K562 (cell line): ENCODE results near the gene TRMT44. TPM values are rescaled to one million over a fixed set of nuclear protein-coding genes. Genes with fewer than 3 reads are reported as not detected.
A peak's percentile ranks its signal among the peaks of the same experiment; 100 is the strongest.

ENCODE experiments used
- ATAC-seq: fragments of 200-7000 bp; cut with Tn5 transposase; 3 replicates; pipeline ENCODE4 v1.9.1; 2020; ENCODE audit warnings: moderate library complexity
- BruUV-seq: library from RNA; stranded (reverse); fragments of 400-500 nt; replicated peaks from 2 replicates; lab custom pipeline; 2021; lab: Mats Ljungman, UMichigan
- CTCF ChIA-PET: fragments of 300-600 bp; formaldehyde crosslinking; extraction: SDS; loops from one replicate; lab custom pipeline; 2021; ENCODE audit warnings: low intra/inter-chr PET ratio; lab: Yijun Ruan, JAX
- POLR2A ChIA-PET: fragments of 300-600, 350-650 bp; sonication (Branson Sonifier 250); formaldehyde crosslinking; extraction: SDS; loops from one replicate; lab custom pipeline; 2021; ENCODE audit warnings: antibody characterized with exemption, inconsistent platforms; lab: Yijun Ruan, JAX
- DNase-seq, 4 experiments: peaks; one replicate each; pipeline versions ENCODE4 v3.0.0 to v3.0.0-alpha.2; 2011 to 2018; ENCODE audit warnings: low spot score in 3 of 4, mixed read lengths in 3 of 4; ENCODE audit errors: extremely low read depth in 1 of 4
- FAIRE-seq: peaks from 2 replicates; lab custom pipeline; 2011; peaks lifted over from hg19 to GRCh38; lab: Jason Lieb, UNC
- H2AFZ ChIP-seq: 2 replicates; pipeline ENCODE4 v1.6.0; 2011; ENCODE audit warnings: low read depth, low read length, control low read depth, inconsistent platforms
- H3K27ac ChIP-seq: fragments of 200-600 bp; 3 replicates; pipeline ENCODE4 v1.8.0; 2011; ENCODE audit warnings: low read depth, mild to moderate bottlenecking, control low read depth, inconsistent platforms, low read length, moderate library complexity, mixed read lengths; ENCODE audit errors: extremely low read depth
- H3K27me3 ChIP-seq, 2 experiments: fragments of 300-600 bp in 1 of 2; 2 replicates in 1 of 2; 3 replicates in 1 of 2; pipeline versions ENCODE4 v1.6.0 to v1.8.0; 2011; ENCODE audit warnings: inconsistent platforms in 2 of 2, low read length in 2 of 2, mild to moderate bottlenecking in 1 of 2, mixed read lengths in 1 of 2, moderate library complexity in 1 of 2; ENCODE audit not compliant: control insufficient read depth in 2 of 2, insufficient read depth in 2 of 2
- H3K36me3 ChIP-seq: fragments of 300-600 bp; 3 replicates; pipeline ENCODE4 v1.8.0; 2011; ENCODE audit warnings: mild to moderate bottlenecking, low read length, inconsistent platforms; ENCODE audit not compliant: control insufficient read depth, insufficient read depth
- H3K4me1 ChIP-seq, 2 experiments: fragments of 200-600 bp in 1 of 2; replicated peaks in 1 of 2; 2 replicates in 1 of 2; 3 replicates in 1 of 2; pipeline versions ENCODE4 v1.5.1 to v1.8.0; 2011; ENCODE audit warnings: inconsistent platforms in 2 of 2, low read length in 2 of 2, mild to moderate bottlenecking in 1 of 2, mixed read lengths in 1 of 2, moderate library complexity in 1 of 2; ENCODE audit not compliant: control insufficient read depth in 2 of 2, insufficient read depth in 2 of 2
- H3K4me2 ChIP-seq: 2 replicates; pipeline ENCODE4 v1.6.1; 2011; ENCODE audit warnings: low read length, control low read depth, inconsistent platforms, mixed read lengths; ENCODE audit not compliant: insufficient read depth
- H3K4me3 ChIP-seq: fragments of 200-600 bp; sonication (generic), shearing (Covaris generic); 2 replicates; pipeline ENCODE4 v1.5.1; 2016; ENCODE audit warnings: control low read depth, inconsistent platforms
- H3K79me2 ChIP-seq: fragments of 200-600 bp; 3 replicates; pipeline ENCODE4 v1.8.0; 2011; ENCODE audit warnings: low read length, inconsistent platforms; ENCODE audit not compliant: control insufficient read depth, insufficient read depth
- H3K9ac ChIP-seq, 2 experiments: 2 replicates each; pipeline versions ENCODE4 v1.6.0 to v1.6.1; 2011; ENCODE audit warnings: low read depth in 2 of 2, low read length in 2 of 2, control low read depth in 1 of 2, inconsistent platforms in 1 of 2, mild to moderate bottlenecking in 1 of 2, mixed read lengths in 1 of 2; ENCODE audit not compliant: insufficient read depth in 1 of 2
- H3K9me1 ChIP-seq: one replicate; pipeline ENCODE4 v1.6.0; 2011; ENCODE audit warnings: inconsistent platforms, mild to moderate bottlenecking, low read length, moderate library complexity; ENCODE audit not compliant: control insufficient read depth, insufficient read depth
- H3K9me3 ChIP-seq: replicated peaks from 2 replicates; pipeline ENCODE4 v1.5.1; 2011; ENCODE audit warnings: low read depth, low read length, inconsistent platforms; ENCODE audit not compliant: control insufficient read depth, insufficient read depth
- H4K20me1 ChIP-seq: replicated peaks from 2 replicates; pipeline ENCODE4 v1.6.1; 2011; ENCODE audit warnings: low read length, inconsistent platforms, mixed read lengths; ENCODE audit not compliant: control insufficient read depth, insufficient read depth
- CBX8 ChIP-seq: fragments of 200-600 bp; sonication (generic); IDR thresholded peaks from 2 replicates; pipeline ENCODE4 v1.6.1; 2012; ENCODE audit warnings: borderline replicate concordance, mixed run types, low read depth, mild to moderate bottlenecking, moderate library complexity, mixed read lengths, low read length, control low read depth, inconsistent platforms; ENCODE audit not compliant: poor library complexity, severe bottlenecking; ENCODE audit errors: extremely low read depth
- CLOCK ChIP-seq: fragments of 250-450 bp; sonication (Bioruptor Pico); IDR thresholded peaks from 2 replicates; pipeline ENCODE4 v1.4.0; 2020; ENCODE audit warnings: mild to moderate bottlenecking, moderate library complexity, borderline replicate concordance
- HNRNPLL ChIP-seq: fragments of 200-400 bp; formaldehyde crosslinking; IDR thresholded peaks from 2 replicates; pipeline ENCODE4 v1.6.1; 2017; ENCODE audit warnings: low read length, low read depth, mild to moderate bottlenecking; ENCODE audit not compliant: poor library complexity, severe bottlenecking
- MCM7 ChIP-seq, 2 experiments: fragments of 450-650 bp; IDR thresholded peaks; 2 replicates each; pipeline ENCODE4 v1.6.1; 2016 to 2018
- MEIS2 ChIP-seq: fragments of 450-650 bp; IDR thresholded peaks from 2 replicates; pipeline ENCODE4 v1.6.1; 2014; ENCODE audit warnings: mild to moderate bottlenecking; ENCODE audit not compliant: partially characterized antibody
- MXI1 ChIP-seq: IDR thresholded peaks from 2 replicates; pipeline ENCODE4 v1.6.1; 2011; ENCODE audit warnings: low read depth, mild to moderate bottlenecking, improper control_type of control experiment, low read length
- MYBL2 ChIP-seq, 2 experiments: fragments of 450-650 bp in 1 of 2; sonication (generic) in 1 of 2; formaldehyde crosslinking in 1 of 2; IDR thresholded peaks; 2 replicates each; pipeline versions ENCODE4 v1.6.1 to v1.8.1; 2017 to 2022; ENCODE audit warnings: borderline replicate concordance in 1 of 2, inconsistent platforms in 1 of 2, low read depth in 1 of 2, mild to moderate bottlenecking in 1 of 2, missing genetic modification reagents in 1 of 2, moderate library complexity in 1 of 2
- NFIC ChIP-seq: fragments of 450-650 bp; IDR thresholded peaks from 2 replicates; pipeline ENCODE4 v1.6.1; 2017; ENCODE audit warnings: mild to moderate bottlenecking, inconsistent platforms
- NFIX ChIP-seq: fragments of 250-450 bp; sonication (Bioruptor Pico); IDR thresholded peaks from 2 replicates; pipeline ENCODE4 v1.4.0; 2020; ENCODE audit warnings: low read depth, mild to moderate bottlenecking, moderate library complexity
- POLR2G ChIP-seq: fragments of 200-400 bp; formaldehyde crosslinking; IDR thresholded peaks from 2 replicates; pipeline ENCODE4 v1.6.1; 2017; ENCODE audit warnings: low read depth, mild to moderate bottlenecking, antibody characterized with exemption, low read length, moderate library complexity
- SMAD3 ChIP-seq: fragments of 450-650 bp; formaldehyde crosslinking; conservative IDR thresholded peaks from 2 replicates; pipeline ENCODE4 v1.4.0; 2020; ENCODE audit warnings: mild to moderate bottlenecking
- STAT5A ChIP-seq: IDR thresholded peaks from 2 replicates; pipeline ENCODE4 v1.6.1; 2012; ENCODE audit warnings: low read length, inconsistent platforms, borderline replicate concordance
- TSC22D4 ChIP-seq: fragments of 450-650 bp; IDR thresholded peaks from 2 replicates; pipeline ENCODE4 v1.6.1; 2016; ENCODE audit warnings: missing genetic modification characterization, missing biosample characterization, control low read depth
- XRCC3 ChIP-seq: fragments of 450-650 bp; IDR thresholded peaks from 2 replicates; pipeline ENCODE4 v1.6.1; 2017; ENCODE audit warnings: mild to moderate bottlenecking, moderate library complexity
- ZNF589 ChIP-seq: fragments of 200-800 bp; sonication (Bioruptor generic); IDR thresholded peaks from 2 replicates; pipeline ENCODE4 v1.6.1; 2016; ENCODE audit warnings: low read depth, missing genetic modification characterization, missing compliant biosample characterization
- WGBS: fragments of 100-300 bp; shearing (Covaris generic); methylation state at CpG from one replicate; pipeline ENCODE4 v1.1.6; 2016; ENCODE audit warnings: low coverage, mixed read lengths; ENCODE audit not compliant: insufficient coverage; ENCODE audit errors: missing lambda C conversion rate; 5-methylcytosine and 5-hydroxymethylcytosine counted together
- in situ Hi-C: fragments of 300-500 bp; cut with MboI; formaldehyde crosslinking; loops from 4 replicates; pipeline ENCODE4 v1.15.0; 2018; ENCODE audit warnings: inconsistent platforms, mixed read lengths
- intact Hi-C: fragments of 100-400 bp; cut with micrococcal nuclease; formaldehyde crosslinking; loops from 2 replicates; pipeline ENCODE4 v1.14.2; 2022
- polyA plus RNA-seq, 8 experiments: library from polyadenylated mRNA; depleted of rRNA in 4 of 8; stranded (reverse) in 5 of 8; unstranded in 3 of 8; fragments of >200 nt; fragmentation: Nextera tagmentation in 2 of 8; fragmentation: Illumina TruSeq in 1 of 8; extraction: Ambion mirVana in 2 of 8; extraction: Trizol in 1 of 8; gene quantifications; 2 replicates each; pipeline versions ENCODE4 v1.2.1 to v1.2.3, GENCODE V29; 2011 to 2014; ENCODE audit warnings: inconsistent platforms in 1 of 8, missing spikeins in 1 of 8
- total RNA-seq, 7 experiments: library from RNA; depleted of rRNA in 6 of 7; stranded (reverse); fragments of >200 nt in 6 of 7; fragmentation: Illumina TruSeq in 2 of 7; extraction: Trizol in 2 of 7; gene quantifications; 2 replicates each; pipeline versions ENCODE4 v1.2.1 to v1.2.3, GENCODE V29; 2011 to 2021; ENCODE audit warnings: low replicate concordance in 1 of 7
- TF ChIP-seq, protein P1 (sequence below): fragments of 250-450 bp; sonication (Bioruptor Pico); IDR thresholded peaks from 2 replicates; pipeline ENCODE4 v1.8.0; 2021; ENCODE audit warnings: moderate library complexity, mild to moderate bottlenecking, inconsistent platforms

Gene TRMT44
- total and polyA plus RNA-seq, 9 of the 15 experiments (the other 6 are each of a cell fraction or from before 2014, with no cell fraction given): 1.2 to 18.6 (median 10.0) TPM

GRCh38 chr4:8473198-8473919, 32.8 kb downstream of the TRMT44 start:
- ATAC-seq (no peak), FAIRE-seq (no peak), DNase-seq (no peak)
- Histone ChIP-seq H3K9ac (peak overlapping the region in 1 of 2 experiments; percentile 36; a peak in 2 of 4 replicates), H3K4me2 (no peak overlapping the region), H3K9me3 (no peaks in the 10 kb centered on the region), H3K9me1 (no peaks in the 10 kb centered on the region), H4K20me1 (0 out of 2 replicates have a peak, but pooled peaks cover 3% of the 10 kb centered on the region), H3K27ac (no peak overlapping the region), H3K36me3 (peaks cover 45% of the 10 kb centered on the region; the same call in 1 of the 3 replicates), H3K79me2 (no peaks in the 10 kb centered on the region), H3K4me3 (no peak overlapping the region), H3K4me1 (peaks cover 4 to 49% of the 10 kb centered on the region in 2 experiments; a peak in 4 of 5 replicates), H3K27me3 (no peaks in the 10 kb centered on the region), H2AFZ (no peak overlapping the region)
- intact Hi-C loops: no loop called here
- BruUV-seq: no TSS peak
- ChIA-PET CTCF (interaction anchor here (0.6 kb wide), 1 partner anchor 121 kb away, joined by 3 read pairs; no protein-coding TSS in a partner anchor), POLR2A (interaction anchor here (1.0 to 1.5 kb wide), 4 partner anchors 13 to 140 kb away, joined by 3 to 6 read pairs (median 4); no protein-coding TSS in a partner anchor)
- 96% methylated on average over 17 of the region's 23 CpGs for WGBS
- in situ Hi-C loops: no loop called here
- TF ChIP-seq NFIX: 0 out of 2 replicates have a peak, but pooled peaks have one; percentile 12
- TF ChIP-seq CBX8: no peak
- no peak for TF ChIP-seq HNRNPLL
- no peak for TF ChIP-seq STAT5A
- peak; percentile 90 for TF ChIP-seq NFIC
- 0 out of 2 replicates have a peak, but pooled peaks have one; percentile 16 for TF ChIP-seq POLR2G
- no peak for TF ChIP-seq SMAD3
- no peak for TF ChIP-seq MCM7 (IDR thresholded peaks at IDR 0.05)
- TF ChIP-seq MEIS2: no peak
- TF ChIP-seq ZNF589: 0 out of 2 replicates have a peak, but pooled peaks have one; percentile 56
- no peak for TF ChIP-seq XRCC3
- no peak for TF ChIP-seq MXI1
- TF ChIP-seq, protein P1, sequence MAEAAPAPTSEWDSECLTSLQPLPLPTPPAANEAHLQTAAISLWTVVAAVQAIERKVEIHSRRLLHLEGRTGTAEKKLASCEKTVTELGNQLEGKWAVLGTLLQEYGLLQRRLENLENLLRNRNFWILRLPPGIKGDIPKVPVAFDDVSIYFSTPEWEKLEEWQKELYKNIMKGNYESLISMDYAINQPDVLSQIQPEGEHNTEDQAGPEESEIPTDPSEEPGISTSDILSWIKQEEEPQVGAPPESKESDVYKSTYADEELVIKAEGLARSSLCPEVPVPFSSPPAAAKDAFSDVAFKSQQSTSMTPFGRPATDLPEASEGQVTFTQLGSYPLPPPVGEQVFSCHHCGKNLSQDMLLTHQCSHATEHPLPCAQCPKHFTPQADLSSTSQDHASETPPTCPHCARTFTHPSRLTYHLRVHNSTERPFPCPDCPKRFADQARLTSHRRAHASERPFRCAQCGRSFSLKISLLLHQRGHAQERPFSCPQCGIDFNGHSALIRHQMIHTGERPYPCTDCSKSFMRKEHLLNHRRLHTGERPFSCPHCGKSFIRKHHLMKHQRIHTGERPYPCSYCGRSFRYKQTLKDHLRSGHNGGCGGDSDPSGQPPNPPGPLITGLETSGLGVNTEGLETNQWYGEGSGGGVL: no peak
- no peak for TF ChIP-seq TSC22D4 (tag)
- TF ChIP-seq CLOCK (CRISPR knock-in tag): no peak
- no peak for TF ChIP-seq MYBL2 (IDR thresholded peaks at IDR 0.05; ENCODE audit: low read depth)
- no peak for TF ChIP-seq MYBL2 (CRISPR knock-in tag; IDR thresholded peaks at IDR 0.05; ENCODE audit: borderline replicate concordance)
